Right cardiac atrium (tissue), 5 donors: Measurements from ENCODE around the gene BNC2. TPM values are rescaled to one million over a fixed set of nuclear protein-coding genes. Genes with fewer than 3 reads are reported as not detected.
A peak's percentile ranks its signal among the peaks of the same experiment; 100 is the strongest.

Source experiments
- ATAC-seq, 2 donors: fragments of 200-7000 bp; cut with Tn5 transposase; one replicate each; pipeline versions ENCODE4 v1.8.0 to v1.9.1; 2020; ENCODE audit warnings: moderate library complexity in 2 of 2, mild to moderate bottlenecking in 1 of 2
- DNase-seq, 3 donors: peaks; one replicate each; pipeline ENCODE4 v3.0.0-alpha.2; 2020
- H3K27ac ChIP-seq: one replicate; pipeline ENCODE4 v1.5.1; 2013; ENCODE audit warnings: mild to moderate bottlenecking, low read length, control low read depth, moderate library complexity
- H3K27me3 ChIP-seq: one replicate; pipeline ENCODE4 v1.6.1; 2013; ENCODE audit not compliant: control insufficient read depth, insufficient read depth
- H3K4me1 ChIP-seq: one replicate; pipeline ENCODE4 v1.6.1; 2013; ENCODE audit warnings: low read length; ENCODE audit not compliant: control insufficient read depth, insufficient read depth
- H3K4me3 ChIP-seq: one replicate; pipeline ENCODE4 v1.5.1; 2013; ENCODE audit warnings: low read length, control low read depth
- H3K9me3 ChIP-seq: one replicate; pipeline ENCODE4 v1.6.1; 2013; ENCODE audit warnings: low read length; ENCODE audit not compliant: control insufficient read depth
- WGBS: extraction: QIAGEN DNeasy Blood & Tissue Kit; methylation state at CpG from one replicate; pipeline ENCODE4 v1.1.7; 2013; 5-methylcytosine and 5-hydroxymethylcytosine counted together
- intact Hi-C, 4 donors: fragments of 100-400 bp; cut with DNase I; formaldehyde crosslinking; loops; one replicate each; pipeline versions ENCODE4 v1.11.0 to v1.14.0; 2022 to 2023
- polyA plus RNA-seq: library from polyadenylated mRNA; stranded (reverse); fragments of 200-250 nt; gene quantifications from one replicate; pipeline ENCODE4 v1.2.3, GENCODE V29; 2013
- total RNA-seq, 4 donors: library from RNA; stranded (reverse); fragmentation: NEBNext Ultra II Directional; extraction: Animal tissue kit (Norgen Biotek cat#: 25700); gene quantifications; one replicate each; pipeline ENCODE4 v1.2.1, GENCODE V29; 2021
- donor health status: healthy with polysubstance abuse.
- donor health status: DM: no; HTN: yes; CAD: no.
- donor health status: DM: no; HTN: no; CAD: no.
- donor health status: DM: no; HTN: yes; CAD: no; lungs with severe emphysema.
- donor health status: DM: yes; HTN: yes; CAD: no.

The BNC2 gene
- total and polyA plus RNA-seq, 5 donors: 4.7 to 123 (median 67.8) TPM

DNA sequence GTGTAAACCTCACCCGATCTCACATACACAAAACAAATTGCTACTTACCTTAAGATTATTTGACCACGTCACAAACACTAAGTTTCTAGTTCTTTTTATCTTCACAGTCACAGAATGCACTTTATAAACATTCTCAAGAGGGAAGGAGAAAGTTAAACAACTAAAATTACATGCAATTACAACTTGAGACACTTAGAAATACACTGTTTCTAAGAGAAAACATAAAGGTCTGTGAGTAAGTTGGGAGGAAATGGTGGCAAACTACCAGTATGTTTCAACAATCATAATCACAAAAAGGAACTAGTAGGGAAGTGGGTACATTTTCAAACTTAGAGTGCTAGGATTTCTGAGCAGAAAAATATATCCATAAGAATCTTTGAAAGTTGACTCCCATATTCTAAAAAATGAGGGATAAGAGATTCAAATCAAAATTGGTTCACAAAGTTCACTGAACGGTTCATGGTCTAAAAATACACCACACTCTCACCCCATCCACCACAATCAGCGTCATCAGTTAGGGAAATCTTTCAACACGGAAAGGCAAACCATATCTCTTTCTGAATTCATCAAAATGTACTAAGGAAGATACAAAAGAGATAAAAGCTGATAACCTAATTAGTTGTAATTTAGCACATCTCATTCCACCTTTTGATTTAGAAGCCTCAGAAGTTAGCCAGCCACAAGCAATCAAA lies 182.6 kb downstream of the BNC2 start:
- Histone ChIP-seq H3K27ac (no peak overlapping the region), H3K27me3 (no peaks in the 10 kb centered on the region), H3K9me3 (no peaks in the 10 kb centered on the region), H3K4me3 (no peak overlapping the region), H3K4me1 (no peaks in the 10 kb centered on the region)
- no peak for ATAC-seq
- intact Hi-C loops: no loop called here
- DNase-seq: no peak
- WGBS: 75% methylated on average over 5 of the region's 5 CpGs

DNA sequence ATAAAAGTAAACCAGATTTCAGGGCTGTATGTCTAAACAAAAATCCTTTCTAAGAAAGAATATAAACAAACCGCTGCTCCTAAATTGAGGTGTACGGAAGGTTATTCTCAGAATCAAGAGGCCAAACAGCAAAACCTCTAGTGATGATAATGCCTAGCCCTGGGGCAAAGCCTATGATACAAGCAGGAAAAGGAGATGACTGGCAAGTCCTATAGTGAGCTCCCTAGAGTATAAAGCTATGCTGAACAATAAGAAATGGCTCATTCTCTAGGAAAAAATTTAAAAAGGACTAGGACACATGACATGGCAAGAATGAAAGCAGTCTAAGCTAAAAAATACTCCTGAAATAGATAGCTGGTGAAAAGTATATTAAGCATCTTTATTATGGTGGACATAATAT lies 187.1 kb downstream of the BNC2 start:
- WGBS: 84% methylated on average over 2 of the region's 2 CpGs
- intact Hi-C loops: no loop called here
- DNase-seq: no peak
- ATAC-seq: no peak
- Histone ChIP-seq H3K27me3 (no peaks in the 10 kb centered on the region), H3K9me3 (no peaks in the 10 kb centered on the region), H3K4me3 (no peak overlapping the region), H3K27ac (no peak overlapping the region), H3K4me1 (no peaks in the 10 kb centered on the region)

DNA sequence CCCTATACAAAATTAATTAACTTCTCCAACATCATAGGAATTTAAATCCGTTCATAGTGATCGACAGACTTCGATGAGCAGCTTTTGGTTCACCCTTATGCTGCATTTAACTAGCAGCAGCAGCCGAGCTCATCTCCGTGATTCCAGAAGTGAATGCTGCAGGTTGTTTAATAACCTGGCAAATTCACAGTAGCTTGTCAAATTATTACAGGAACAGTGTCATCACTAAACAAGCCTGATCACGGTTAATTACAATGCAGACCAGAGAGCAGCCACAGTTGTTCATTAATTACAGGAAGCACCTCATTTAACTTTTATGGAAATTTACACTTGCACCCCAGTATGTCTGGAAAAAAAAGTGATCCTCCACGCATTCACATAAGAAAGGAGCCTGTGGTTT lies 188.2 kb downstream of the BNC2 start:
- DNase-seq (no peak), ATAC-seq (no peak)
- intact Hi-C loops: no loop called here
- 89% methylated on average over 7 of the region's 7 CpGs for WGBS
- Histone ChIP-seq H3K27ac (no peak overlapping the region), H3K4me3 (no peak overlapping the region), H3K27me3 (no peaks in the 10 kb centered on the region), H3K4me1 (no peaks in the 10 kb centered on the region), H3K9me3 (no peaks in the 10 kb centered on the region)

DNA sequence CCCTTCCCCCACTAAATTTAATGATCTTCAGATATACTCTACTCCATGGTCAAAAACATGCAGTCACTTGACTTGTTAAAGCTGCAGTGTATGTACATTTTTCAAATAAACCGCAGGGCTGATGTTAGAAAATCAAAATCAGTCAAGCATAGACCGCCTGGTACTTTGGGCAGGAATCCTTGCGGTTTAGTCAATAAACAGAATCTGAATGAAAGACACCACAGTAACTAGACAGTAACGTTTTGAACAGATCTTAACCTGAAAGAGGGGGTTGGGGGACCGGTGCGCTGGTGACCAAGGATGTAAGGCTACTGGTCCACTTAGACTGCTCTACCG lies 188.8 kb downstream of the BNC2 start:
- no peak for ATAC-seq
- Histone ChIP-seq H3K4me3 (no peak overlapping the region), H3K4me1 (no peaks in the 10 kb centered on the region), H3K9me3 (no peaks in the 10 kb centered on the region), H3K27me3 (no peaks in the 10 kb centered on the region), H3K27ac (no peak overlapping the region)
- intact Hi-C loops: no loop called here
- DNase-seq: no peak
- 80% methylated on average over 7 of the region's 7 CpGs for WGBS

DNA sequence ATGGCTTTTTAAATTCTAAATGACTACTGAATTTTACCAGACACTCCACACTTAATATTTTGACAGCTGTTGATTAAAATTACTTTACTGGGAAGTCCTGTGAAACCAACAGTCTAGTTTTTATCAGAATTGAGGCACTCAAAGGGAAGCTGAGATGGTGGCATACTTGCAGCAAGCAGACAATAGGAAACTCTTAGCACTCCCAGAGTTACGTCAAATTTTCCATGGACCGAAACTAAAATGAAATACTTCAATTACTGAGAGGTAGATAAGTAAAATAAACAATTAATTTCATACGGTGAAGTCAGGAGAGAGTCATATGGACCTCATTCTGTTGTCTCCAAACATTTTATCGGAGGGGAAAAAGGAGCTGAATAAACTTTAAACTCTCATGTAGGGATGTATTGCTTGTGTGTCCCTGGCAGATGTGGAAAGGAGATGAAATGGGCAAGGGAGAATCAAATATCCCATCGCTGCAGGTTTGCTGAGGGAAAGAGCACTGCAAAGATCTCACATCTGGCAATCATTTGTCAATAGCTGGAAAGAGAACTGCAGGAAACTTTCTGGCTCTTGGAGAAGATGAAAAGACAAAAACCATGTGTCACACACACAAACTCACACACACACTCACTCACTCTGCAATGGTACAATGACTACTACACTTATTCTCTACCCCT lies 189.4 kb downstream of the BNC2 start:
- intact Hi-C loops: no loop called here
- H3K27me3 ChIP-seq: no peaks in the 10 kb centered on the region
- no peak overlapping the region for H3K4me3 ChIP-seq
- H3K9me3 ChIP-seq: no peaks in the 10 kb centered on the region
- H3K4me1 ChIP-seq: no peaks in the 10 kb centered on the region
- 75% methylated on average over 5 of the region's 5 CpGs for WGBS
- no peak for DNase-seq
- ATAC-seq: no peak
- H3K27ac ChIP-seq: no peak overlapping the region

DNA sequence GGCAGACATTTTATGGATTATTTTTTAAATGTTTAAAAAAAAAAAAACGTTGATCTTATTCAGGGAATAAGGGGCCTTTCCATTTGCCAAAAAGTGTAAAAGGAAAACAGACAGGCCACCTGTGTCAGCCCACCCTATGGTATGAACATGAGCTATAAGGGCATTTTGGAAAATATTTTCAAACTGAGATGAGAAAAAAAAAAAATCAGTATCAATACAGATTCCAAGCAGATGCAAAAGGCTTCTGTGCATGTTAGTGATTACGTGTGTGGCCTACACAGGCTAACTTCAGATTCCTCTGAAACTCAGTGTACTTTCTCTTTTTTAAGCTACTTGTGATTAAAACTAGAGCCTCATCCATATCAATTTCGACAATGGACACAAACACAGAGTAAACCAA lies 189.9 kb downstream of the BNC2 start:
- WGBS: 74% methylated on average over 3 of the region's 3 CpGs
- Histone ChIP-seq H3K9me3 (no peaks in the 10 kb centered on the region), H3K27ac (no peak overlapping the region), H3K4me3 (no peak overlapping the region), H3K27me3 (no peaks in the 10 kb centered on the region), H3K4me1 (no peaks in the 10 kb centered on the region)
- ATAC-seq: no peak
- no peak for DNase-seq
- intact Hi-C loops: no loop called here

DNA sequence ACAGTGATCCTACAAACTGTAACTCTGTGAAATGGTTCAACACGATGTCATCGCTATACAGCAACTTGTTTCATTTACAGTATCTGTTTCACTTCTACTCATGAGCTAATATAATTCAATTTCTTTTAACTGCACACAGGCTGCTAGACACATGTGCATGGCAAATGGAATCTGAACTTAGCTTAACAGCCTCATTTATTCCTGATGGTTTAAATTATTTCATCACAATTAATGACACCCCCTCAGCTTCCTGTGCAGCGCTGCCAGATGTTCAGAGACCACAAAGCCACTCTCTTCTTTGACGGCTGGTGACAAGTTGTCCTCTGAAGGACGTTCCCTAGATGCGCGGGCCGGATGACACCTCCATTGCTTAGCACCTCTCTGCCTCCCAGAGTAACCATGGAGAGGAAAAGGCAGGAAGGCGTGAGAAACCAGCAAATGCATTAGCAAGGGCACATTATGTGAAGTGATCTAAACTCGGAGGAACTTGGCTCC lies 191.1 kb downstream of the BNC2 start:
- Histone ChIP-seq H3K27me3 (no peaks in the 10 kb centered on the region), H3K27ac (no peak overlapping the region), H3K4me1 (no peaks in the 10 kb centered on the region), H3K9me3 (no peaks in the 10 kb centered on the region), H3K4me3 (no peak overlapping the region)
- 49% methylated on average over 10 of the region's 10 CpGs for WGBS
- peak in 1 of 3 donors; percentile 39 for DNase-seq
- intact Hi-C loops: no loop called here
- peak in 1 of 2 donors; percentile 32 for ATAC-seq

DNA sequence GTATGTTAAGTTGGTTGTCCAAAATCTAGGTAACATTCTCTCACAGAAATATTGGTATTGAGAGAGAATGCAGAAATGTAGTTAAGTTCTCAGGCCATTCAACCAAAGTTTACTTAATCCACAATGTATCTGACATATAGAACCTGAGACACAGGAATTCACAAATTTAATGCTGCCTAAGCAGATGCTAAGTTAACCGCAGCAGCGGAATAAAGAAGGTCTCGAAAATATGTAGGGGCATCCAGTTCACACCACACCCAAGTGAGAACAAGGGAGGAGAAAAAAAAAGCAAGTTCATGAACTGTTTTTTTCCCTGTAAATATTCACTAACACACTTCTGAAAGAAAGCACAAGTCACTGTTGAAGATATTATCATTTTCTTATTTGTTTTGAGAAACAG lies 194.0 kb downstream of the BNC2 start:
- Histone ChIP-seq H3K4me1 (no peaks in the 10 kb centered on the region), H3K4me3 (no peak overlapping the region), H3K27me3 (no peaks in the 10 kb centered on the region), H3K27ac (no peak overlapping the region), H3K9me3 (no peaks in the 10 kb centered on the region)
- intact Hi-C loops: no loop called here
- WGBS: 94% methylated on average over 3 of the region's 3 CpGs
- DNase-seq (no peak), ATAC-seq (no peak)

DNA sequence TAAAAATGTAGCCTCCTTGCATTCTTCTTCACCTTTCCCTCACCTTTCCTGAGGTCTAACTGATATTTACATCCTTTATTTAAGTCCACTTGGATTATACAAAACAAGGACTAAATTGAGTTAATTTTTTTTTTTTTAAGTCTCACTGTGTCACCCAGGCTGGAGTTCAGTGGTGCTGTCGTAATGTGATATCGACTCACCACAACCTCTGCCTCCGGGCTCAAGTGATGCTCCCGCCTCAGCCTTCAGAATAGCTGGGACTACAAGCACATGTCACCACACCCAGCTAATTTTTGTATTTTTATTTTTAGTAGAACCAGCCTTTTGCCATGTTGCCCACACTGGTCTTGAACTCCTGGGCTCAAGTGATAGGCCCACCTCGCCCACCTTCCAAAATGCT lies 195.3 kb downstream of the BNC2 start:
- ATAC-seq (no peak), DNase-seq (no peak)
- intact Hi-C loops: no loop called here
- Histone ChIP-seq H3K4me1 (no peaks in the 10 kb centered on the region), H3K4me3 (no peak overlapping the region), H3K27ac (no peak overlapping the region), H3K9me3 (no peaks in the 10 kb centered on the region), H3K27me3 (no peaks in the 10 kb centered on the region)
- WGBS: 94% methylated on average over 5 of the region's 5 CpGs

DNA sequence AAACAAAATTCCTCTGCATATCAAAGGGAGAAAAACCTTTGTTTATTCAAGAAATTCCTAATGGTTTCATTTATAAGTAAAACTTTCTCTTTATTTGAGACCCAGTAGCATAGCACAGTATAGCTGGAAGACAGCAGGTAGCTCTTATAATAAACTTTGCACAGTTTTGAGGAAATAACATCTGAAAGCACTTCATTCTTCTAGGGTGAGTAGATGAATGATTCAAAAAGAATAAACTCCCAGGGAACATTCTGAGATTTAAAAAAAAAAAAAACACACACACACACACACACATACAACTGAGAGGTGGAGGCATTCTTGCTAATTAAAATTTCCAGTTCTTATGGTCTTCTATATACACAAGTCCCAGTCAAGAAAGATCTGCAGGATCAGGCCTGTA lies 197.3 kb downstream of the BNC2 start:
- intact Hi-C loops: no loop called here
- Histone ChIP-seq H3K27me3 (no peaks in the 10 kb centered on the region), H3K9me3 (no peaks in the 10 kb centered on the region), H3K4me1 (no peaks in the 10 kb centered on the region), H3K4me3 (no peak overlapping the region), H3K27ac (no peak overlapping the region)
- DNase-seq (no peak), ATAC-seq (no peak)

DNA sequence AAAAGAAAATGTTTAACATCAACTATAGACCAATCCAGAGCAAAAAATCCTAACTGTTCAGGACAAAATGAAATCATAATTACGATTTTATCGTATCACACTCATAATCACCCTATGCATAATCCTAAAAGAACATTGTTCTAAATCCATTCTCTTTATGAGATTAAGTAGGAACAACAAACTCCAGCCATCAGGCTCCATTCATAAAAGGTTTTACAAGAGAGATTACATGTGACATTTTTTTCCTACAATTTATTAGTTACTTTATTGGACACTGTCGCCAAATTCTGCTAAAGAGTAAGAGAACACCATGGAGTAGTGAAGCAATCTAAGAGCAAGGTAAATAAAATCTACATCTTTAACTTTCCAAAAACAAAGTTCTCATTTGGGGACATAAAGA lies 198.0 kb downstream of the BNC2 start:
- ATAC-seq (no peak), DNase-seq (no peak)
- Histone ChIP-seq H3K27me3 (no peaks in the 10 kb centered on the region), H3K4me1 (no peaks in the 10 kb centered on the region), H3K9me3 (no peaks in the 10 kb centered on the region), H3K27ac (no peak overlapping the region), H3K4me3 (no peak overlapping the region)
- WGBS: 95% methylated on average over 3 of the region's 3 CpGs
- intact Hi-C loops: no loop called here
